H9 (cell line): Measurements from ENCODE around the gene TPRX1. TPM values are rescaled to one million over a fixed set of nuclear protein-coding genes. Genes with fewer than 3 reads are reported as not detected.

ENCODE experiments used
- DNase-seq: peaks from one replicate; pipeline ENCODE4 v3.0.0-alpha.2; 2017
- H2AFZ ChIP-seq: one replicate; pipeline ENCODE4 v1.6.1; 2013; ENCODE audit warnings: mild to moderate bottlenecking, low read length, control low read depth, moderate library complexity
- H2AK5ac ChIP-seq: 2 replicates; pipeline ENCODE4 v1.6.1; 2013; ENCODE audit warnings: low read length, control low read depth, mixed read lengths; ENCODE audit not compliant: insufficient read length
- H2BK120ac ChIP-seq: one replicate; pipeline ENCODE4 v1.6.1; 2013; ENCODE audit warnings: low read depth, mild to moderate bottlenecking, low read length, control low read depth, inconsistent platforms; ENCODE audit not compliant: poor library complexity, severe bottlenecking
- H2BK12ac ChIP-seq: 2 replicates; pipeline ENCODE4 v1.6.1; 2013; ENCODE audit warnings: low read length, control low read depth, mixed read lengths, low read depth; ENCODE audit not compliant: insufficient read length
- H2BK15ac ChIP-seq: 2 replicates; pipeline ENCODE4 v1.6.1; 2013; ENCODE audit warnings: low read depth, low read length, control low read depth
- H2BK20ac ChIP-seq: one replicate; pipeline ENCODE4 v1.6.1; 2013; ENCODE audit warnings: low read depth, mild to moderate bottlenecking, low read length, control low read depth, inconsistent platforms; ENCODE audit not compliant: poor library complexity, severe bottlenecking
- H2BK5ac ChIP-seq: 2 replicates; pipeline ENCODE4 v1.6.1; 2013; ENCODE audit warnings: low read length, control low read depth, mixed read lengths; ENCODE audit not compliant: insufficient read length
- H3K14ac ChIP-seq: 2 replicates; pipeline ENCODE4 v1.6.1; 2013; ENCODE audit warnings: low read length, control low read depth; ENCODE audit not compliant: insufficient read depth
- H3K18ac ChIP-seq: 2 replicates; pipeline ENCODE4 v1.6.1; 2013; ENCODE audit warnings: low read depth, mild to moderate bottlenecking, mixed read lengths, low read length, control low read depth; ENCODE audit not compliant: insufficient read length
- H3K23ac ChIP-seq: 2 replicates; pipeline ENCODE4 v1.6.1; 2013; ENCODE audit warnings: low read length, control low read depth, mixed read lengths, low read depth; ENCODE audit not compliant: insufficient read length
- H3K23me2 ChIP-seq: 2 replicates; pipeline ENCODE4 v1.6.1; 2013; ENCODE audit warnings: low read depth, mild to moderate bottlenecking, mixed read lengths, low read length, control low read depth; ENCODE audit not compliant: insufficient read length, poor library complexity, severe bottlenecking
- H3K27ac ChIP-seq: 2 replicates; pipeline ENCODE4 v1.5.1; 2013; ENCODE audit warnings: low read length, control low read depth, mixed read lengths, low read depth; ENCODE audit not compliant: insufficient read length
- H3K27me3 ChIP-seq: 2 replicates; pipeline ENCODE4 v1.6.1; 2013; ENCODE audit warnings: low read length, control low read depth, inconsistent platforms; ENCODE audit not compliant: insufficient read depth
- H3K4ac ChIP-seq: 2 replicates; pipeline ENCODE4 v1.6.1; 2013; ENCODE audit warnings: low read depth, mild to moderate bottlenecking, control low read depth, inconsistent platforms, low read length, moderate library complexity
- H3K4me1 ChIP-seq: 2 replicates; pipeline ENCODE4 v1.6.1; 2013; ENCODE audit warnings: low read length, control low read depth, inconsistent platforms; ENCODE audit not compliant: insufficient read depth
- H3K4me2 ChIP-seq: 2 replicates; pipeline ENCODE4 v1.6.1; 2013; ENCODE audit warnings: low read length, control low read depth, mixed read lengths; ENCODE audit not compliant: insufficient read length, insufficient read depth
- H3K56ac ChIP-seq: 2 replicates; pipeline ENCODE4 v1.6.1; 2013; ENCODE audit warnings: low read depth, mild to moderate bottlenecking, mixed read lengths, low read length, control low read depth; ENCODE audit not compliant: insufficient read length
- H3K79me1 ChIP-seq: 2 replicates; pipeline ENCODE4 v1.6.1; 2013; ENCODE audit warnings: low read depth, mild to moderate bottlenecking, moderate library complexity, low read length, control low read depth, inconsistent platforms; ENCODE audit not compliant: insufficient read depth, poor library complexity, severe bottlenecking
- H3K79me2 ChIP-seq: 2 replicates; pipeline ENCODE4 v1.6.1; 2013; ENCODE audit warnings: low read length, control low read depth, inconsistent platforms; ENCODE audit not compliant: insufficient read depth
- H3K9ac ChIP-seq: 2 replicates; pipeline ENCODE4 v1.6.1; 2013; ENCODE audit warnings: low read length, control low read depth, mixed read lengths; ENCODE audit not compliant: insufficient read length; ENCODE audit errors: extremely low read depth
- H3K9me3 ChIP-seq: one replicate; pipeline ENCODE4 v1.6.1; 2013; ENCODE audit warnings: low read depth, low read length, inconsistent platforms; ENCODE audit not compliant: control insufficient read depth
- H3T11ph ChIP-seq: one replicate; pipeline ENCODE4 v1.6.1; 2013; ENCODE audit warnings: mild to moderate bottlenecking, low read length, control low read depth, inconsistent platforms
- H4K20me1 ChIP-seq: one replicate; pipeline ENCODE4 v1.6.1; 2013; ENCODE audit not compliant: control insufficient read depth, insufficient read length, insufficient read depth
- H4K5ac ChIP-seq: 2 replicates; pipeline ENCODE4 v1.6.1; 2013; ENCODE audit warnings: low read depth, mild to moderate bottlenecking, mixed read lengths, low read length, control low read depth; ENCODE audit not compliant: insufficient read length
- H4K8ac ChIP-seq: replicated peaks from 2 replicates; pipeline ENCODE4 v1.6.1; 2013; ENCODE audit warnings: low read length, control low read depth, mixed read lengths, low read depth; ENCODE audit not compliant: insufficient read length
- H4K91ac ChIP-seq: 2 replicates; pipeline ENCODE4 v1.6.1; 2013; ENCODE audit warnings: low read depth, mild to moderate bottlenecking, moderate library complexity, mixed read lengths, low read length, control low read depth; ENCODE audit not compliant: insufficient read length
- H3K27ac Mint-ChIP-seq, 3 experiments: 2 replicates in 2 of 3; 3 replicates in 1 of 3; pipeline ENCODE4 v1.8.0; 2020 to 2021; ENCODE audit warnings: mixed read lengths in 3 of 3, mild to moderate bottlenecking in 1 of 3, moderate library complexity in 1 of 3
- H3K27me3 Mint-ChIP-seq: 2 replicates; pipeline ENCODE4 v1.8.0; 2021; ENCODE audit warnings: low read depth, mild to moderate bottlenecking, moderate library complexity, mixed read lengths
- H3K36me3 Mint-ChIP-seq, 3 experiments: 2 replicates in 2 of 3; 3 replicates in 1 of 3; pipeline ENCODE4 v1.8.0; 2020 to 2021; ENCODE audit warnings: low read depth in 3 of 3, mixed read lengths in 3 of 3; ENCODE audit not compliant: insufficient read depth in 1 of 3
- H3K4me1 Mint-ChIP-seq, 2 experiments: 2 replicates each; pipeline ENCODE4 v1.8.0; 2020; ENCODE audit warnings: mixed read lengths in 2 of 2
- H3K4me3 Mint-ChIP-seq, 2 experiments: 2 replicates in 1 of 2; 3 replicates in 1 of 2; pipeline ENCODE4 v1.8.0; 2020 to 2021; ENCODE audit warnings: mild to moderate bottlenecking in 2 of 2, mixed read lengths in 2 of 2, moderate library complexity in 1 of 2
- H3K9me3 Mint-ChIP-seq, 2 experiments: 2 replicates in 1 of 2; 3 replicates in 1 of 2; pipeline ENCODE4 v1.8.0; 2020; ENCODE audit warnings: mild to moderate bottlenecking in 2 of 2, mixed read lengths in 2 of 2, moderate library complexity in 1 of 2
- WGBS: extraction: QIAGEN DNeasy Blood & Tissue Kit; methylation state at CpG from one replicate; pipeline ENCODE4 v1.1.7; 2013; ENCODE audit warnings: missing lambda C conversion rate, low lambda C conversion rate, mixed read lengths; ENCODE audit not compliant: insufficient read length; ENCODE audit errors: extremely low coverage; 5-methylcytosine and 5-hydroxymethylcytosine counted together
- total RNA-seq: library from RNA; stranded (reverse); gene quantifications from 2 replicates; pipeline ENCODE4 v1.2.1, GENCODE V29; 2021
- TF ChIP-seq, protein P1 (sequence below): fragments of 200-600 bp; sonication (generic); conservative IDR thresholded peaks from 3 replicates; pipeline ENCODE4 v1.8.0; 2021; ENCODE audit warnings: antibody characterized with exemption, mild to moderate bottlenecking

Gene TPRX1
- total RNA-seq, 1 experiment from 2014 or later, result not detected

- Histone ChIP-seq H2BK12ac (no peak overlapping the region), H3K9me3 (no peaks in the 10 kb centered on the region), H3K27me3 (no peaks in the 10 kb centered on the region), H3K4ac (no peak overlapping the region), H4K91ac (no peak overlapping the region), H4K5ac (no peak overlapping the region), H2BK5ac (no peak overlapping the region), H3K18ac (no peak overlapping the region), H2BK20ac (no peak overlapping the region), H3K56ac (no peak overlapping the region), H3K79me1 (no peaks in the 10 kb centered on the region), H3K4me2 (no peak overlapping the region), H3K4me1 (no peaks in the 10 kb centered on the region), H2BK15ac (no peak overlapping the region), H3K23ac (no peak overlapping the region), H2AFZ (no peak overlapping the region), H3K79me2 (no peaks in the 10 kb centered on the region), H3T11ph (no peak overlapping the region), H2BK120ac (no peak overlapping the region), H4K8ac (no peak overlapping the region), H3K9ac (no peak overlapping the region), H2AK5ac (no peak overlapping the region), H4K20me1 (no peaks in the 10 kb centered on the region), H3K23me2 (peaks cover 2% of the 10 kb centered on the region), H3K14ac (no peak overlapping the region), H3K27ac (no peak overlapping the region)
- Mint-ChIP-seq H3K9me3 (peaks cover 0 to 3% of the 10 kb centered on the region in 2 experiments; a peak in 3 of 5 replicates), H3K4me3 (no peak overlapping the region), H3K36me3 (peaks cover 0 to 3% (median 0%) of the 10 kb centered on the region in 3 experiments; a peak in 3 of 7 replicates), H3K4me1 (peaks cover 14 to 21% of the 10 kb centered on the region in 2 experiments), H3K27ac (no peak overlapping the region), H3K27me3 (peaks cover 2% of the 10 kb centered on the region; the same call in 1 of the 2 replicates)
- no peak for DNase-seq
- TF ChIP-seq, protein P1, sequence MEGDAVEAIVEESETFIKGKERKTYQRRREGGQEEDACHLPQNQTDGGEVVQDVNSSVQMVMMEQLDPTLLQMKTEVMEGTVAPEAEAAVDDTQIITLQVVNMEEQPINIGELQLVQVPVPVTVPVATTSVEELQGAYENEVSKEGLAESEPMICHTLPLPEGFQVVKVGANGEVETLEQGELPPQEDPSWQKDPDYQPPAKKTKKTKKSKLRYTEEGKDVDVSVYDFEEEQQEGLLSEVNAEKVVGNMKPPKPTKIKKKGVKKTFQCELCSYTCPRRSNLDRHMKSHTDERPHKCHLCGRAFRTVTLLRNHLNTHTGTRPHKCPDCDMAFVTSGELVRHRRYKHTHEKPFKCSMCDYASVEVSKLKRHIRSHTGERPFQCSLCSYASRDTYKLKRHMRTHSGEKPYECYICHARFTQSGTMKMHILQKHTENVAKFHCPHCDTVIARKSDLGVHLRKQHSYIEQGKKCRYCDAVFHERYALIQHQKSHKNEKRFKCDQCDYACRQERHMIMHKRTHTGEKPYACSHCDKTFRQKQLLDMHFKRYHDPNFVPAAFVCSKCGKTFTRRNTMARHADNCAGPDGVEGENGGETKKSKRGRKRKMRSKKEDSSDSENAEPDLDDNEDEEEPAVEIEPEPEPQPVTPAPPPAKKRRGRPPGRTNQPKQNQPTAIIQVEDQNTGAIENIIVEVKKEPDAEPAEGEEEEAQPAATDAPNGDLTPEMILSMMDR, result no peak
- no CpG with 5 or more reads among the region's 7 CpGs for WGBS
Observed at GRCh38 chr19:47766359-47766620, 38.1 kb downstream of the TPRX1 start.
